ENCODE results near the gene ACADS.

GRCh38 chr12:120696626-120697025 lies 29.0 kb upstream of the ACADS start:
- TF ChIP-seq EZH2phosphoT487 (IDR thresholded peaks at IDR 0.05; ENCODE audit: low read length) (no peak), EZH2 (optimal IDR thresholded peaks at IDR 0.05; ENCODE audit: low read depth, low read length) (no peak)
- TF ChIP-seq, protein P1, sequence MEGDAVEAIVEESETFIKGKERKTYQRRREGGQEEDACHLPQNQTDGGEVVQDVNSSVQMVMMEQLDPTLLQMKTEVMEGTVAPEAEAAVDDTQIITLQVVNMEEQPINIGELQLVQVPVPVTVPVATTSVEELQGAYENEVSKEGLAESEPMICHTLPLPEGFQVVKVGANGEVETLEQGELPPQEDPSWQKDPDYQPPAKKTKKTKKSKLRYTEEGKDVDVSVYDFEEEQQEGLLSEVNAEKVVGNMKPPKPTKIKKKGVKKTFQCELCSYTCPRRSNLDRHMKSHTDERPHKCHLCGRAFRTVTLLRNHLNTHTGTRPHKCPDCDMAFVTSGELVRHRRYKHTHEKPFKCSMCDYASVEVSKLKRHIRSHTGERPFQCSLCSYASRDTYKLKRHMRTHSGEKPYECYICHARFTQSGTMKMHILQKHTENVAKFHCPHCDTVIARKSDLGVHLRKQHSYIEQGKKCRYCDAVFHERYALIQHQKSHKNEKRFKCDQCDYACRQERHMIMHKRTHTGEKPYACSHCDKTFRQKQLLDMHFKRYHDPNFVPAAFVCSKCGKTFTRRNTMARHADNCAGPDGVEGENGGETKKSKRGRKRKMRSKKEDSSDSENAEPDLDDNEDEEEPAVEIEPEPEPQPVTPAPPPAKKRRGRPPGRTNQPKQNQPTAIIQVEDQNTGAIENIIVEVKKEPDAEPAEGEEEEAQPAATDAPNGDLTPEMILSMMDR (IDR thresholded peaks at IDR 0.05; ENCODE audit: low read length) = no peak

Data from MM.1S (cell line).